GM18520 (cell line): ENCODE results near the gene TKFC.
A peak's percentile ranks its signal among the peaks of the same experiment; 100 is the strongest.

Source experiments
- ATAC-seq: cut with Tn5 transposase; IDR thresholded peaks from one replicate; pipeline ENCODE4 v1.9.1; 2021; ENCODE audit not compliant: unreplicated experiment

The TKFC gene

GRCh38 chr11:61332797-61333549 lies at the start of gene TKFC, which contains the start of gene DDB1:
TSS of gene TKFC (plus strand) at chr11:61333228. CDS start at chr11:61334729, 1,501 bp downstream.
TSS of gene DDB1 (minus strand) at chr11:61333105. CDS start at chr11:61332968, 137 bp downstream.
- ATAC-seq, result peak; percentile 78

GRCh38 chr11:61283613-61284012 lies 49.4 kb upstream of the TKFC start:
- ATAC-seq, result no peak

- no peak for ATAC-seq
Measured at GRCh38 chr11:61287338-61287977, 45.6 kb upstream of the TKFC start.

- ATAC-seq, result no peak
Measured at GRCh38 chr11:61290905-61291690, 41.9 kb upstream of the TKFC start.

- ATAC-seq, result no peak
Measured at GRCh38 chr11:61292356-61292755, 40.7 kb upstream of the TKFC start.

- no peak for ATAC-seq
Measured at GRCh38 chr11:61293867-61294716, 38.9 kb upstream of the TKFC start.

GRCh38 chr11:61294717-61295595 lies 38.1 kb upstream of the TKFC start, which contains the start of gene VWCE:
TSS of gene VWCE (minus strand) at chr11:61295316. CDS start at chr11:61295037, 279 bp downstream.
- ATAC-seq, result no peak

- no peak for ATAC-seq
Measured at GRCh38 chr11:61295596-61295926, 37.5 kb upstream of the TKFC start.

- no peak for ATAC-seq
Measured at GRCh38 chr11:61297341-61297740, 35.7 kb upstream of the TKFC start.

- ATAC-seq, result no peak
Measured at GRCh38 chr11:61297746-61298145, 35.3 kb upstream of the TKFC start.

- ATAC-seq, result no peak
Measured at GRCh38 chr11:61298663-61299244, 34.3 kb upstream of the TKFC start.

GRCh38 chr11:61302550-61302949 lies 30.5 kb upstream of the TKFC start:
- no peak for ATAC-seq

- no peak for ATAC-seq
Measured at GRCh38 chr11:61303725-61304124, 29.3 kb upstream of the TKFC start.

GRCh38 chr11:61305417-61305816 lies 27.6 kb upstream of the TKFC start:
- no peak for ATAC-seq

- no peak for ATAC-seq
Measured at GRCh38 chr11:61306221-61306620, 26.8 kb upstream of the TKFC start.

GRCh38 chr11:61307354-61307753 lies 25.7 kb upstream of the TKFC start:
- no peak for ATAC-seq

GRCh38 chr11:61309141-61309540 lies 23.9 kb upstream of the TKFC start:
- ATAC-seq, result no peak

- no peak for ATAC-seq
Measured at GRCh38 chr11:61309739-61310138, 23.3 kb upstream of the TKFC start.

- no peak for ATAC-seq
Measured at GRCh38 chr11:61310749-61311148, 22.3 kb upstream of the TKFC start.
